GM08714 (cell line): ENCODE results near the gene SRPRB.

Experiments
- H3K4me3 ChIP-seq: fragments of 200-500 bp; sonication (Bioruptor generic); 2 replicates; pipeline ENCODE4 v1.5.1; 2014; ENCODE audit warnings: mild to moderate bottlenecking, low read length, inconsistent platforms
- ZNF274 ChIP-seq: IDR thresholded peaks from 2 replicates; pipeline ENCODE4 v1.6.1; 2012; ENCODE audit warnings: mild to moderate bottlenecking, low read depth, low read length

Gene SRPRB

GRCh38 chr3:133805702-133806475 lies at the start of gene SRPRB:
TSS of gene SRPRB (plus strand) at chr3:133805815. CDS start at chr3:133805849, 34 bp downstream.
- no peak for TF ChIP-seq ZNF274
- H3K4me3 ChIP-seq, result peak within 1 kb of the TSS; percentile 79

- H3K4me3 ChIP-seq, result no peak overlapping the region
- no peak for TF ChIP-seq ZNF274
Observed at GRCh38 chr3:133756716-133757694, 48.6 kb upstream of the SRPRB start.

DNA sequence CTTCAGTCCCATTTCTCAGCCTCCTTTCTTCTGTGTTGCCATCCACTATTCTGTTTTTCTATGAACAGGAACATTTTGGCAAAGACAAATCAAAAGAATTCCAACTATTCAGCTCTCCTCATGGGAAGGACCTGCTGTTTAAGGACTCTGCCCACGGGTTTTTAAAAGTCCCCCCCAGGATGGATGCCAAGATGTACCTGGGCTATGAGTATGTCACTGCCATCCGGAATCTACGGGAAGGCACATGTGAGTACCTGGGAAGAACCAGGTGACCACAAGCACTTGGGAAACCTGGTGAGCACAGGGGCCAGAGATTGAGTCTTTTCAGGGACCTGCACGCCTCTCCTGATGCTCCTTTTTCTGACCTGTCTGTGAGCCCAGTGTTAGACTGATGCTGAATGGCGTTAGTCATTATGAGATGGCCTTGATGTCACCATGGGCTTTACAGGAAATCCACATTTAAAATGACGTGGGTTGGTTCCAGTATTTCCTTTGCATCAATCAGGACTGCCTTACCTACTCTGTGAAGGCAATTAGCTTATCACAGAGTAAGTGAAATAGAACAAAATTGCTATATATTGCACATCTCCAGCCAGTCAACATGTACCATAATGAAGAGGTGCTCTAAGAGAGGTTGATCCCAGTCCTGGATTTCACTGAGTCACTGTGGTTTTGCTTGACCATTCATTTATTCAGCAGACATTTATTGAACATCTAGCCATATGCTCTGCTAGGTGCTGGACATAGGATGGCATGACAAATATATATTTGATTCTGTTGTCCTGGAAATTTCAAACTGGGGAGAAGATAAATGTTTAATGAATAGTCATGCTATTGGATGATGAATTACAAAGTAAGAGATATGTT lies 47.7 kb upstream of the SRPRB start:
- no peak for TF ChIP-seq ZNF274
- H3K4me3 ChIP-seq, result no peak overlapping the region

DNA sequence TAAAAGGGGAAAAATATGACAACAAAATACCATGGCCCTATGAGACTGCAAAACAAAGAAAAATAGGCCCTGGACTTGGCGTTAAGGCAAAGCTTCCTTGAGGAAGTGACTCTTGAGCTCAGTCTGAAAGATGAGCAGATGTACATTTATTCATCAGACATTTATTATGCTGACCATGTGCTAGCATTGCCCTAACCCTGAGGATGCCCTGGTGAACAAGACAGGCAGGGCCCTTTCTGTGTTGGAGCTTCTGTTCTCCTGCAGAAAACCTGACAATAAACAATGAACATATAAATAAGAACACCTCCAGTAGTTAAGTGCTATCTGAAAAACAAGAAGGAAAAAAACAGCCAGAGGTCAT lies 47.1 kb upstream of the SRPRB start:
- no peak overlapping the region for H3K4me3 ChIP-seq
- TF ChIP-seq ZNF274, result no peak

- no peak overlapping the region for H3K4me3 ChIP-seq
- TF ChIP-seq ZNF274, result no peak
Observed at GRCh38 chr3:133758964-133759739, 46.5 kb upstream of the SRPRB start.

DNA sequence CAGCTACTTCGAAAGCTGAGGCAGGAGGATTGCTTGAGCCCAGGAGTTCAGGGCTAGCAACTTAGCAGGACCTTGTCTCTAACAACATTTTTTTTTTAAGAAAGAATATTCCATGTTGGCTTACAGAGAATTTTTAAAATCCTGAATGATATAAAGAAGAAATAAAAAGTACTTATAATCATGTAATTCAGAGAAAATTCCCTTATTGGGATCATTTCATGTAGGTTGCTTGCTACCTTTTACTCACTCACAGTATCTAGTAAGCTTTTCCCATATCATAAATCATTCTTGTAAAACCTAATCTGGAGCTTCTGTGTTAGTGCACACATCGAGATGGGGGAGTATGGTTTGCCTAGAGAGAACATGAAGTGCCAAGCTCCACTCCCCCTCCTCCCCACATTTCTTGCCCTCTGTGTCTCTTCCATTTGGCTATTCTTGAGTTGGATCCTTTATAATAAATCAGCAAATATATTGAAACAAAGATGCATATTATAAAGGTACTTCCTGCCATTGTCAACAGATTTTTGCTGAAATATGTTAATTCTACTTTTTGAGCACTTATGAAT lies 45.8 kb upstream of the SRPRB start:
- TF ChIP-seq ZNF274, result no peak
- H3K4me3 ChIP-seq, result no peak overlapping the region

DNA sequence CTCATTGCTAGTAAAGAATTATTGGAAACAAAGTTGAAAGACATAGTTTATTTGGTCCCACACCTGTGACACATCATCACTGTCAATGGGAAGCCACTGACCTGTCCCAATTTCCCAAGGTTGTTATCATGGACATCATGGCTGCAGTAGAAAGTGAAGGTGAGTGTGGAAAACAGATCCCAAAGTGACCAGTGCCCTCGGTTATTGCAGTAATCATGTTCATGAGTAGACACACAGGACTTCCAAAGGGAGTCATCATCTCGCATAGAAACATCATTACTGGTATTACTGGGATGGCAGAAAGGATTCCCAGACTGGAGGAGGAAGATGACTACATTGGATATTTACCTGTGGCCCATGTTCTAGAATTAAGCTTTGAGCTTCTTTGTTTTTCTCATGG lies 44.7 kb upstream of the SRPRB start:
- no peak for TF ChIP-seq ZNF274
- no peak overlapping the region for H3K4me3 ChIP-seq

- H3K4me3 ChIP-seq, result no peak overlapping the region
- TF ChIP-seq ZNF274, result no peak
Observed at GRCh38 chr3:133761605-133762484, 43.8 kb upstream of the SRPRB start.

DNA sequence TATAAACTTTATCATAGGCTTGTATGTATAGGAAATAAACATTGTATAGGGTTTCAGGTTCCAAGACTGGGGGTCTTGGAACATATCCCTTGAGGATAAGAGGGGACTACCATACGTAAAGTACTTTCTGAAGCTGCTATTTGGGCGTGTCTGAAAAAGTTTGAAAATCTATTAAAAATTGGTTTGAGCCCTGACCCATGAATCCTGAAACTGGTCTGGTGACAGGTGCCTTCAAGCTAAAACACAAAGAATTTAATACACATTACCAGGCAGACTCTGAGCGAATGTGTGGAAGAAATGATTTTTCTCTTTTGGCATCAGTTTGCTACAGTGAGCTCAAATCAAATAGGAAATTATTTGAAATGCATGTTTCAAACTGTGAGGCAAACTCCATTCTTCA lies 43.1 kb upstream of the SRPRB start:
- H3K4me3 ChIP-seq, result no peak overlapping the region
- TF ChIP-seq ZNF274, result no peak

- no peak overlapping the region for H3K4me3 ChIP-seq
- no peak for TF ChIP-seq ZNF274
Observed at GRCh38 chr3:133763797-133764683, 41.6 kb upstream of the SRPRB start.

GRCh38 chr3:133765256-133765655 lies 40.4 kb upstream of the SRPRB start:
- TF ChIP-seq ZNF274, result no peak
- H3K4me3 ChIP-seq, result no peak overlapping the region
